Measurements from ENCODE around the gene CFAP70.
"Not testable (repeated sequence)": the region's sequence is repeated elsewhere in the genome, so short reads cannot be mapped to it uniquely, and the experiment has no call there.

CFAP70 gene

GRCh38 chr10:73333202-73333601 lies 25.5 kb downstream of the CFAP70 start:
- ChIA-PET POLR2A (no interaction called here), CTCF (no interaction called here)
- no peak overlapping the region for H3K4me3 ChIP-seq (ENCODE audit: low read depth, low read length)
- no peak for DNase-seq (ENCODE audit: low read depth, low spot score)
- no peak for TF ChIP-seq CTCF (IDR thresholded peaks at IDR 0.05; ENCODE audit: insufficient read depth, low read length, missing control alignments)

GRCh38 chr10:73332379-73332778 lies 26.3 kb downstream of the CFAP70 start:
- H3K4me3 ChIP-seq (ENCODE audit: low read depth, low read length) = no peak overlapping the region
- no peak for DNase-seq (ENCODE audit: low read depth, low spot score)
- TF ChIP-seq CTCF (IDR thresholded peaks at IDR 0.05; ENCODE audit: insufficient read depth, low read length, missing control alignments) = no peak
- ChIA-PET POLR2A (no interaction called here), CTCF (interaction anchor here (1.0 kb wide), 1 partner anchor 16 kb away, joined by 3 read pairs; no protein-coding TSS in a partner anchor)

- DNase-seq (ENCODE audit: low read depth, low spot score); CTCF ChIA-PET; POLR2A ChIA-PET; H3K4me3 ChIP-seq (ENCODE audit: low read depth, low read length): not testable (repeated sequence)
Measured at GRCh38 chr10:73328523-73328922, 30.1 kb downstream of the CFAP70 start.

- H3K4me3 ChIP-seq (ENCODE audit: low read depth, low read length); POLR2A ChIA-PET; DNase-seq (ENCODE audit: low read depth, low spot score); CTCF ChIA-PET: not testable (repeated sequence)
Measured at GRCh38 chr10:73325290-73325689, 33.4 kb downstream of the CFAP70 start.

DNA sequence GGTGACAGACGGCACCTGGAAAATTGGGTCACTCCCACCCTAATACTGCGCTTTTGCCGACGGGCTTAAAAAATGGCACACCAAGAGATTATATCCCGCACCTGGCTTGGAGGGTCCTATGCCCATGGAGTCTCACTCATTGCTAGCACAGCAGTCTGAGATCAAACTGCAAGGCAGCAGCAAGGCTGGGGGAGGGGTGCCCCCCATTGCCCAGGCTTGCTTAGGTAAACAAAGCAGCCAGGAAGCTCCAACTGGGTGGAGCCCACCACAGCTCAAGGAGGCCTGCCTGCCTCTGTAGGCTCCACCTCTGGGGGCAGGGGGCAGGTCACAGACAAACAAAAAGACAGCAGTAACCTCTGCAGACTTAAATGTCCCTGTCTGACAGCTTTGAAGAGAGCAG lies 35.1 kb downstream of the CFAP70 start:
- DNase-seq (ENCODE audit: low read depth, low spot score); POLR2A ChIA-PET; CTCF ChIA-PET; H3K4me3 ChIP-seq (ENCODE audit: low read depth, low read length): not testable (repeated sequence)

GRCh38 chr10:73310475-73310874 lies 48.2 kb downstream of the CFAP70 start:
- no peak for TF ChIP-seq CTCF (IDR thresholded peaks at IDR 0.05; ENCODE audit: insufficient read depth, low read length, missing control alignments)
- ChIA-PET POLR2A (no interaction called here), CTCF (no interaction called here)
- no peak overlapping the region for H3K4me3 ChIP-seq (ENCODE audit: low read depth, low read length)
- no peak for DNase-seq (ENCODE audit: low read depth, low spot score)

DNA sequence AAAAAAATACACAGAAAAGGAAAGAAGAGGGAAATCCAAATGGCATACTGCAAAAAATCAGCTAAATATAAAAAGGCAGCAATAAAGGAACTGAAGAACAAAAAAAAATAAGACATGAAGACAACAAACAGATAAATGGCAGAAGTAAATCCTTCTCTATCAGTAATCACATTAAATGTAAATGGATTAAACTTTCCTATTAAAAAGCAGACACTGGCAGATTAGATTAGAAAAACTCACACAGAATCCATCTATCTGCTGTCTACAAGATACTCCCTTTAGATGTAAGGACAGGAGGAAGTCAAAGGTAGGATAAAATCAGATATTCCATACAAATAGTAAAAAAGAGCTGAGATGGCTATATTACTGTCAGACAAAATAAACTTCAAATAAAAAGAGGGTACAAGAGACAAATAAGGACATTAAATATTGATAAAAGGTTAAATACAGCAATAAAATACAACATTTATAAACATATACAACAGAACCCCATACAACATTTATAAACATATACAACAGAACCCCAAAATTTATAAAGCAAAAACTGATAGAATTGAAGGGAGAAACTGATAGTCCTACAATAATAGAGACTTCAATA lies 51.4 kb downstream of the CFAP70 start:
- ChIA-PET POLR2A (no interaction called here), CTCF (no interaction called here)
- no peak for DNase-seq (ENCODE audit: low read depth, low spot score)
- no peak for TF ChIP-seq CTCF (IDR thresholded peaks at IDR 0.05; ENCODE audit: insufficient read depth, low read length, missing control alignments)
- H3K4me3 ChIP-seq (ENCODE audit: low read depth, low read length) = no peak overlapping the region

GRCh38 chr10:73306171-73306708 lies 52.4 kb downstream of the CFAP70 start:
- no peak for TF ChIP-seq CTCF (IDR thresholded peaks at IDR 0.05; ENCODE audit: insufficient read depth, low read length, missing control alignments)
- ChIA-PET CTCF (no interaction called here), POLR2A (no interaction called here)
- DNase-seq (ENCODE audit: low read depth, low spot score) = no peak
- no peak overlapping the region for H3K4me3 ChIP-seq (ENCODE audit: low read depth, low read length)

All from AG04449 (cell line).